ENCODE results near the gene TMEM207.
"Not testable (repeated sequence)": the region's sequence is repeated elsewhere in the genome, so short reads cannot be mapped to it uniquely, and the experiment has no call there.

TMEM207 gene

DNA sequence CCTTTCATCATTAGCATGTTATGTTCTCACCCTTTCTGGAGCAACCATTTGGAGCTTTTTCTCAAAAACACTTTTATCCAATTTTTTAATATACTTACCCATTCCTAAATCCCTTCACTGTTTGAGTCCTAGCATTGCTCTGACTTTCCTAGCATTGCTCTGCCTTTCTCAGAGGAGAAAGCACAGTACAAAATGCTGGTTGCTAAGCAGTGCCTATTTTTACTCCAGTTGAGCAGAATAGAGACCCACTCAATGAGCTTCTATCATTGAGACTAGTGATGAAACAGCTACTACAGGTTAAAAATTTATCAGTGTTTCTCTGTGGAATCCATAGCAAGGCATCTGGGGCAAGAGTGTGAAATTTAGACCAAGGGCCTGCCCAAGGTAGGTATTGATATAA lies 42.4 kb upstream of the TMEM207 start:
- H3K4me3 ChIP-seq = no peak overlapping the region
- no peak for TF ChIP-seq POLR2AphosphoS5 (IDR thresholded peaks at IDR 0.05; ENCODE audit: borderline replicate concordance, low read depth, low read length)
- no peak for TF ChIP-seq EZH2 (IDR thresholded peaks at IDR 0.05)
- TF ChIP-seq FOXP2 (optimal IDR thresholded peaks at IDR 0.05; ENCODE audit: control extremely low read depth, extremely low read length, insufficient read depth) = no peak
- no peaks in the 10 kb centered on the region for H3K9me3 ChIP-seq (ENCODE audit: low read depth, low read length)
- H3K27ac ChIP-seq = no peak overlapping the region
- H3K36me3 ChIP-seq (ENCODE audit: insufficient read depth, low read length) = no peaks in the 10 kb centered on the region
- no peak for DNase-seq (ENCODE audit: low read depth, low spot score)
- H3K9ac ChIP-seq (ENCODE audit: insufficient read length) = no peak overlapping the region

- DNase-seq (ENCODE audit: low read depth, low spot score) = no peak
These were observed 41.9 kb upstream of the TMEM207 start for GRCh38 chr3:190491533-190492054.

GRCh38 chr3:190486908-190487607 lies 37.4 kb upstream of the TMEM207 start:
- TF ChIP-seq FOXP2 (optimal IDR thresholded peaks at IDR 0.05; ENCODE audit: control extremely low read depth, extremely low read length, insufficient read depth) (no peak), EZH2 (IDR thresholded peaks at IDR 0.05) (no peak), POLR2AphosphoS5 (IDR thresholded peaks at IDR 0.05; ENCODE audit: borderline replicate concordance, low read depth, low read length) (no peak)
- DNase-seq (ENCODE audit: low read depth, low spot score) = no peak
- no peaks in the 10 kb centered on the region for H3K36me3 ChIP-seq (ENCODE audit: insufficient read depth, low read length)
- peak overlapping the region; percentile 7; the same call in 1 of the 2 replicates for H3K4me3 ChIP-seq
- H3K27ac ChIP-seq = no peak overlapping the region
- no peak overlapping the region for H3K9ac ChIP-seq (ENCODE audit: insufficient read length)
- H3K9me3 ChIP-seq (ENCODE audit: low read depth, low read length) = no peaks in the 10 kb centered on the region

More at GRCh38 chr3:190491533-190492054, 41.9 kb upstream of the TMEM207 start:
- no peak overlapping the region for H3K27ac ChIP-seq
- H3K4me3 ChIP-seq = no peak overlapping the region
- H3K36me3 ChIP-seq (ENCODE audit: insufficient read depth, low read length) = no peaks in the 10 kb centered on the region
- H3K9me3 ChIP-seq (ENCODE audit: low read depth, low read length) = no peaks in the 10 kb centered on the region
- TF ChIP-seq POLR2AphosphoS5 (IDR thresholded peaks at IDR 0.05; ENCODE audit: borderline replicate concordance, low read depth, low read length) = no peak
- H3K9ac ChIP-seq (ENCODE audit: insufficient read length) = no peak overlapping the region

DNA sequence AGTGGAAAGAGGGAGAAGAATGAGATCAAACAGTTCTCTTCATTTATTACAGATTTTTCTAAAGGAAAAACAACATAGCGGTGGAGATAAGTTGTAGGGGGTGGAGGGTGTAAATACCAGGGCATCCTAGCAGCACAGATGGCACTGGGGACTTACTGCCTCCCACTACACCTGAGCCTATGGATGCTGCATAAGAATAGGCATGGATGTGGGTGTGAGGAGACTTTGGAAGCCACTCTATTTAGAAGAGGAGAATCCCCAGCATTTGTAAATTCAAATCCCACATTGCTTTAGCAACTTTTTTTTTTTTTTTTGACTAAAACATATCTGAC lies 36.8 kb upstream of the TMEM207 start:
- no peaks in the 10 kb centered on the region for H3K9me3 ChIP-seq (ENCODE audit: low read depth, low read length)
- TF ChIP-seq EZH2 (IDR thresholded peaks at IDR 0.05) (no peak), POLR2AphosphoS5 (IDR thresholded peaks at IDR 0.05; ENCODE audit: borderline replicate concordance, low read depth, low read length) (no peak), FOXP2 (optimal IDR thresholded peaks at IDR 0.05; ENCODE audit: control extremely low read depth, extremely low read length, insufficient read depth) (no peak)
- no peak for DNase-seq (ENCODE audit: low read depth, low spot score)
- no peak overlapping the region for H3K27ac ChIP-seq
- H3K9ac ChIP-seq (ENCODE audit: insufficient read length) = no peak overlapping the region
- no peaks in the 10 kb centered on the region for H3K36me3 ChIP-seq (ENCODE audit: insufficient read depth, low read length)
- H3K4me3 ChIP-seq = peak overlapping the region; percentile 7; the same call in 1 of the 2 replicates

DNA sequence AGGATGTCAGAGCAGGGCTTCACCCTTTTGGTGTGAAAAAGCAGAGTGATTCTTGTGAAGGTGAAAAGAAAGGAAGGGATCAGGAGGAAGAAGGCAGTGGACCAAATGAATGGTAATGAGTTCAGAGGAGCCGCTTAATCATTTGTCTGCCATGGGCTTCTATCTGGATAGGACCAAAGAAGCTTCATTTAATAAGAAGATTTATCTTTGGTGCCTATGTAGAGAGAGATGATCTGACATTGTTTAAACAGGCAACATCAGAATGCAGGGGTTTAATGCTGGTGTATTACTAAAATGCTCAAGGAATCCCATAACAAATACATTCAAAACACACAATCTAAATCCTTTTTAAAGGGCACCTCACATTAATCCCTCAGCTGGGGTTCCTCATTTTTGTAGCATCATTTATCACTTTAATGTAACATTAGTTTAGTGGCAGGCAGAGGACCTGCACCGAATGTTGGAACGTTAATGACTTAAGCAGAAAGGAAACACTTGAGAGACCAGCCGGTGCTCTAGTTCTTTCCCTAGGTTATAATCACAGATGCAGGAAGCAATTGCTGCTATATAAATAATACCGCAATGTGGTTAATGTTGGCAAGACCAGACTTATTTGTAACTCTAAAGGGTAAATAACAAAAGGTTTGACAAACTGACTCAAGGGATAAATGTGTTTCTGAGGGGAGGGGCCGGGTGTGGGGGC lies 36.3 kb upstream of the TMEM207 start:
- no peak overlapping the region for H3K27ac ChIP-seq
- H3K9ac ChIP-seq (ENCODE audit: insufficient read length) = no peak overlapping the region
- H3K4me3 ChIP-seq = peak overlapping the region; percentile 7
- DNase-seq (ENCODE audit: low read depth, low spot score) = peak; percentile 78
- TF ChIP-seq POLR2AphosphoS5 (IDR thresholded peaks at IDR 0.05; ENCODE audit: borderline replicate concordance, low read depth, low read length) (peak; percentile 42; the same call in 1 of the 2 replicates), FOXP2 (optimal IDR thresholded peaks at IDR 0.05; ENCODE audit: control extremely low read depth, extremely low read length, insufficient read depth) (no peak), EZH2 (IDR thresholded peaks at IDR 0.05) (no peak)
- H3K9me3 ChIP-seq (ENCODE audit: low read depth, low read length) = no peaks in the 10 kb centered on the region
- no peaks in the 10 kb centered on the region for H3K36me3 ChIP-seq (ENCODE audit: insufficient read depth, low read length)

DNA sequence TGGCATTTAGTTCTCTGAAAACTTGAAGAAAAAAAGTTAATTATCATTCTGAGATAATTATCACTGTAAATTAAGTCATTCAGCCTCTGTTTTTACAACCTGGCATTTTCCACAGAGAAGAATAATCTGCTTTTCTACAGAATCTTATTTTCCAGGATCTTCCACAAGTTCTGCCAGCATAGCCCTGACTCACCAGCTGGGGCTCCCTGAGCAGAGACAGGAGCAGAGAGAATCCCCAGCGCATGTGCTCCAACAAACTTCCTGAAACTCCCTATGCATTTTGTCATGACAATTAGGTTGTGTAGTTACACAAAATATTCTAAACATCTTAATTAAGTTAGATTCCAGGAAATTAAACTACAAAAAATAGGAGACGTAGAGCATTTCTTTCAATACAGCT lies 32.1 kb upstream of the TMEM207 start:
- no peaks in the 10 kb centered on the region for H3K9me3 ChIP-seq (ENCODE audit: low read depth, low read length)
- H3K9ac ChIP-seq (ENCODE audit: insufficient read length) = no peak overlapping the region
- H3K27ac ChIP-seq = no peak overlapping the region
- no peak for DNase-seq (ENCODE audit: low read depth, low spot score)
- no peak overlapping the region for H3K4me3 ChIP-seq
- H3K36me3 ChIP-seq (ENCODE audit: insufficient read depth, low read length) = no peaks in the 10 kb centered on the region
- TF ChIP-seq EZH2 (IDR thresholded peaks at IDR 0.05) (no peak), FOXP2 (optimal IDR thresholded peaks at IDR 0.05; ENCODE audit: control extremely low read depth, extremely low read length, insufficient read depth) (no peak), POLR2AphosphoS5 (IDR thresholded peaks at IDR 0.05; ENCODE audit: borderline replicate concordance, low read depth, low read length) (no peak)

DNA sequence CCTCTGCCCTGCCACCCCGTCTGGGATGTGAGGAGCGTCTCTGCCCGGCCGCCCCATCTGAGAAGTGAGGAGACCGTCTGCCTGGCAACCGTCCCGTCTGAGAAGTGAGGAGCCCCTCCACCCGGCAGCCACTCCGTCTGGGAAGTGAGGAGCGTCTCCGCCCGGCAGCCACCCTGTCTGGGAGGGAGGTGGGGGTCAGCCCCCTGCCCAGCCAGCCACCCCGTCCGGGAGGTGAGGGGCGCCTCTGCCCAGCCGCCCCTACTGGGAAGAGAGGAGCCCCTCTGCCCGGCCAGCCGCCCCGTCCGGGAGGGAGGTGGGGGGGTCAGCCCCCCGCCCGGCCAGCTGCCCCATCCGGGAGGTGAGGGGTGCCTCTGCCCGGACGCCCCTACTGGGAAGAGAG lies 23.6 kb upstream of the TMEM207 start:
- H3K9me3 ChIP-seq (ENCODE audit: low read depth, low read length) = peaks cover 12% of the 10 kb centered on the region; the same call in 1 of the 2 replicates
- not testable (repeated sequence) for H3K27ac ChIP-seq; DNase-seq (ENCODE audit: low read depth, low spot score); H3K4me3 ChIP-seq; H3K9ac ChIP-seq (ENCODE audit: insufficient read length); H3K36me3 ChIP-seq (ENCODE audit: insufficient read depth, low read length)

- Histone ChIP-seq H3K36me3 (ENCODE audit: insufficient read depth, low read length) (no peaks in the 10 kb centered on the region), H3K4me3 (no peak overlapping the region), H3K9ac (ENCODE audit: insufficient read length) (no peak overlapping the region), H3K9me3 (ENCODE audit: low read depth, low read length) (peaks cover 12% of the 10 kb centered on the region; the same call in 1 of the 2 replicates), H3K27ac (no peak overlapping the region)
- TF ChIP-seq POLR2AphosphoS5 (IDR thresholded peaks at IDR 0.05; ENCODE audit: borderline replicate concordance, low read depth, low read length) (no peak), FOXP2 (optimal IDR thresholded peaks at IDR 0.05; ENCODE audit: control extremely low read depth, extremely low read length, insufficient read depth) (no peak), EZH2 (IDR thresholded peaks at IDR 0.05) (no peak)
- no peak for DNase-seq (ENCODE audit: low read depth, low spot score)
These were observed 18.2 kb upstream of the TMEM207 start for GRCh38 chr3:190467922-190468321.

All from SK-N-MC (cell line).